Loucy (cell line): ENCODE data around the gene ICAM5.

Experiments
- EZH2phosphoT487 ChIP-seq: fragments of 200-600 bp; IDR thresholded peaks from 2 replicates; pipeline ENCODE4 v1.6.1; 2018; ENCODE audit warnings: antibody characterized with exemption, mild to moderate bottlenecking, moderate library complexity, borderline replicate concordance
- TF ChIP-seq, protein P1 (sequence below): fragments of 200-600 bp; sonication (generic); conservative IDR thresholded peaks from 2 replicates; pipeline ENCODE4 v1.5.1; 2014; ENCODE audit warnings: mild to moderate bottlenecking, antibody characterized with exemption, low read length

DNA sequence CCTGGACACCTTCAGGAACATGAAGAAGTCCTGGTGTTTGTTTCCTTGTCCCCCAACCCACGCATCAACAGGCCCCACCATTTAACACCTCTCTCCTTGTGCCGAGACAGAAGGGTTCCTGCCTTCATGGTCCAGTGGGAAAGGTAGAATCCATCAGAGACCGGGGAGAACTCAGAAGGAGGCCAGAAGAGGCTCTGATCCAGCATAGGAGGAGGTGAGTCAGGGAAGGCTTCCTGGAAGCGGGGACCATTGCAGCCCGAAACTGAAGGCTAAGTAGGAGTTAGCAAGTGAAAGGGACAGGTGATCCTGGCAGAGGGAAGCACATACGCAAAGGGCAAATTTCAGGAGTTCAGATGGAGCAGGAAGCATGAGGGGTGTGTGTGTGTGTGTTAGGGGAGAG is 49.2 kb downstream of the ICAM5 start:
- TF ChIP-seq, protein P1, sequence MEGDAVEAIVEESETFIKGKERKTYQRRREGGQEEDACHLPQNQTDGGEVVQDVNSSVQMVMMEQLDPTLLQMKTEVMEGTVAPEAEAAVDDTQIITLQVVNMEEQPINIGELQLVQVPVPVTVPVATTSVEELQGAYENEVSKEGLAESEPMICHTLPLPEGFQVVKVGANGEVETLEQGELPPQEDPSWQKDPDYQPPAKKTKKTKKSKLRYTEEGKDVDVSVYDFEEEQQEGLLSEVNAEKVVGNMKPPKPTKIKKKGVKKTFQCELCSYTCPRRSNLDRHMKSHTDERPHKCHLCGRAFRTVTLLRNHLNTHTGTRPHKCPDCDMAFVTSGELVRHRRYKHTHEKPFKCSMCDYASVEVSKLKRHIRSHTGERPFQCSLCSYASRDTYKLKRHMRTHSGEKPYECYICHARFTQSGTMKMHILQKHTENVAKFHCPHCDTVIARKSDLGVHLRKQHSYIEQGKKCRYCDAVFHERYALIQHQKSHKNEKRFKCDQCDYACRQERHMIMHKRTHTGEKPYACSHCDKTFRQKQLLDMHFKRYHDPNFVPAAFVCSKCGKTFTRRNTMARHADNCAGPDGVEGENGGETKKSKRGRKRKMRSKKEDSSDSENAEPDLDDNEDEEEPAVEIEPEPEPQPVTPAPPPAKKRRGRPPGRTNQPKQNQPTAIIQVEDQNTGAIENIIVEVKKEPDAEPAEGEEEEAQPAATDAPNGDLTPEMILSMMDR: no peak
- no peak for TF ChIP-seq EZH2phosphoT487
